NCI-H345 treated with DMSO at 0.1 percent for 48 hours (cell line): ENCODE measurements around the gene LDB3.

Experiments used
- DNase-seq: peaks from one replicate; lab custom pipeline; 2025; ENCODE audit not compliant: unreplicated experiment; lab: John Stamatoyannopoulos, UW

LDB3 gene

DNA sequence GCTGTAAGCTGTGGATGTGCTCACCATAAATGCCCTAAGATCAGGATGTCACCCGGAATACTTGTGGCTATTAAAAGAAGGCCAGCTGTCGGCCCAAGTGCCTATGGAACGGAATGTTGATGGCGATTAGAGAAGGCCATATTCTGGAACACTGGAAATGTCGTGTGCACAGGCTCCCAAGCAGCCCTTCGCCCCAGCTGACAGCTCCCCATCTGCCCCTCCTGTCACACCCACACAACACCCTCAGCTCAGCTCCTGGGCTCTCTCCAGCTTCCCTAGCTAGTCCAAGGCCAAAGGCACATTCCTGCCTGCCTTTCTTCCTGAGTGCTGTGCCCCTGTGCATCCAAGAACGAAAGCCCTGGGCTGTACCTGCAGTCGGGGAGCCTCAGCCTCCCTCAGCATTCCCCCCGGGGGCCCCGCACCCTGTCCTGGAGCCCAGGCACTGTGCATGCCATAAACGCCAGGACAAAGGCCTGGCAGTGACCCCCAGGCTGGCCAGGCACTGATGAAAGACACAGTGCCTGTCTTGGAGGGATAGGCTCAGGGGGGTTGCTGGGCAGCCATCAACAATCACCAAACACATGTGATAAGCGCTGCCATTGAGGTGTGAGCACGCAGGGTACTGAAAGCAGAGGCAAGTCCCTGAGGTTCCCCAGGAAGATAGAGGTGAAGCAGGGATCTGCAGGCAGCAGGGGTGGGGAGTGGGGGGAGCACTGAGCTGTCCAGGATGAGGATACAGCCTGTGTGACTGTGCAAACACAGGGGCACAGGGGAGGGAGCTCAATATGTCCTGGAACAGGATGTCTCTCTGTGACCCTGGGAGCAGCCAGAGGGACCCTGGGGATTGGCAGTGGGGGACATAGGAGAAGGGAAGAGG, 3.7 kb upstream of the LDB3 start:
- DNase-seq = no peak

DNA sequence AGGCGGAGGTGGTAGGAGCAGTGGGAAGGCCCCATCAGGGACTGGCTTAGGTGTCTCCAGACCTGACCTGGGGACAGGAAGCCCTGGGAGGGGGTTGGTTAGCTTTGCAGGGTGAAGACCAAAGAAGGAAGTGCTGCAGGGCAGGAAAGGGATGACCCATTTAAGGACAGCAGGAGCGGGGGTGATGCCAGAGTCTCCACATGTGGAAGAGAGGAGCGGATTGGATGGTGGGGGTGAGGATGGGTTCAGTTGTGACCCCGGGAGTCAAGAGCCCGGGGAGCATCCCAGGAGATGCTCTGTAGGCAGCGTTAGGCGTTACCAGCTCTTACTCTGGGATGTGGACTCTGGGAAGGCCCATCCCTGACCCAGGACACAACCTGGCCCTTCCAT, 3.1 kb upstream of the LDB3 start:
- DNase-seq = no peak

DNA sequence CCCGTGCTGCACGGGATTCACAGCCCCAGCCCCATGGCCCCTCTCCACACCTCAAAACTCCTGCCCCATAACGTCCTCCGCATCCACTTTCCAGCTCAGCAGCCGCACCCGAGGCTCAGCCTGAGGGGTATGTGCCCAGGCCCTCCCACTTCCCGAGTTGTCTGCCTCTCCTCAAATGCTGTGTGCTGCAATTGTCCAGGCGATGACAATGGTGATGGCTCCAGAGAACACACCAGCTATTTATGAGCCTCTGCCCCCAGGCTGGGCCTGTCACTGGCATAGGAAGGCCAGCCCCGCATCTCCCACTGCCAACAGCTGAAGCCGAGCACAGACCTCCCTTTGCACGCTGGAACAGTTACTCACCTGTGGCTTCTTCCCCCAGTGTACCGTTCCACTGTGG, 2.4 kb upstream of the LDB3 start:
- no peak for DNase-seq

DNA sequence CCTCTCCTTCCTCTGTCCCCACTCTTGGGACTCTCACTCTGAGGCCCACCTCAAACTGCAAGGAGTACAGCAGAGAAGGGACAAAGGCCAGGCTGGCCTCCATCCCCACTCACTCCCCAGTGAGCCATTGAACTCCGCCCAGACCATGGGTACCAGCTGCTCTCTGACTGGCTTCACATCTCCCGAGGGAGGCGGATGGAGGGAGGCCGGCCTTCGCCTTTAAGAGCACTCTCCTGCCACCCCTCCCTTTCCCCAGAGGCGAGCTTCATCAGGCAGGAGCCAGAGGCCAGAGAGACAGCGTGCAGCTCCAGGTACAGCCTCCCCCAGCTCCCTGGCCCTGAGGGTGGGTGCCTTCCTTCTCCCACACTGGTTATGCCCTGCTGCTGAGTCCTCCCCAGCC, 1.8 kb upstream of the LDB3 start:
- DNase-seq = no peak

DNA sequence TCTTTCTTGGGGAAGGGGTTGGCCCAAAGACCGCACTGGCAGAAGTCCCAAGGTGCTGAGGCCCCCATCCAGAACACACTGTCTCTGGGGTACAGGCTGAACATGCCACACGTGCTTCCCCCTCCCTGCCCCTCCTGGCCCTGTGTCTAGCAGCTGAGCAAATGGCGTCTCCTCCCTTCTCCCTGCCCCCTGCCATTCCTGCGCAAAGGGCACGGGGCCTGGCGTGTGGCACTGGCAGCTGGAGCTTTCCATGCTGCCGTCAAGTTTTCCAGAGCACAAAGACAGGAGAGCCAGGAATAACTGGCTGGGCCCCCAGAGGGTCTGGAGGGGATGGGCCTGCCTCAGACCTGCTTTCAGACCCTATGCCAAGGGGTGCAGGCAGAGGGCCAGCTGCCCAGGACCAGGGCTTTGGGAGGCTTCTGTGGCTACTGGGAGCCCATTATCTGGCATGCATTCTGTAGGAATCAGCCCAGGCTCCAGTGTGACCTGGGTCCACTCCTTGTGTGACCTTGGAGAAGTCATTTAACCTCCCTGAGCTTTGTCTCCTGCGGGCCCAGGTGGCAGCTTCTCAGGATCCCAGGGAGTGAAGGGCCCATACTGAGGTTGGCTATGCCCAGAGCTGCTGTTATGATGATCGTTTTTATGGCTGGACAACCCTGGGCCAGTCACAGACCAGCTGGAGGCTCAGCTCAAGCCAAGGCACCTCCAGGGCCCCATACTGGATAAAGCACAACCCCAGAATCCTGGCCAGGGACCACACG, 710 bp upstream of the LDB3 start:
- DNase-seq = no peak

DNA sequence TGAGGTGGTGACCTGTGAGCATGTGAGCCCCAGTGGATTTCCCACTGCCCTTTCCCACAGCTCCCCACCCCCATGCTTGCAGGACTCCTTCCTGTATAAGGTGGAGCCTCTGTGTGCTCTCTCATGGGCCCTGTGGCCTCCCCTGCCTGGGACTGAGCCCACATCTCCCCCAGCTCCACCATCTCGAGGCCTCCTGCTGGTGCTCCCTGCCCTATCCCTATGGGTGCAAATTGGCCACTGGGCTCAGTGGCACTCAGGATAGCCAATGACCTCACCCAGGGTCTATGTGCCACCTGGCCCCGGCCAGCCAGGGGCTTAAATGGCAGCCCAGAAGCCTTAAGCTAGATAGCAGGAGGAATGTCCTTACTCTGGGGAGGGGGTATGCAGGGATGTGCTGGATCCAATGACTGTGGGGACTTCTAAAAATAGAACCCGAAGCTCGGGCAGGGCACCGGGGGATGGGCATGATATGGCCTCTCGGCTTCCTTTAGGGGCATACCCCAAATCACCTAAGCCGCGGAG, 2.0 kb downstream of the LDB3 start:
- no peak for DNase-seq

DNA sequence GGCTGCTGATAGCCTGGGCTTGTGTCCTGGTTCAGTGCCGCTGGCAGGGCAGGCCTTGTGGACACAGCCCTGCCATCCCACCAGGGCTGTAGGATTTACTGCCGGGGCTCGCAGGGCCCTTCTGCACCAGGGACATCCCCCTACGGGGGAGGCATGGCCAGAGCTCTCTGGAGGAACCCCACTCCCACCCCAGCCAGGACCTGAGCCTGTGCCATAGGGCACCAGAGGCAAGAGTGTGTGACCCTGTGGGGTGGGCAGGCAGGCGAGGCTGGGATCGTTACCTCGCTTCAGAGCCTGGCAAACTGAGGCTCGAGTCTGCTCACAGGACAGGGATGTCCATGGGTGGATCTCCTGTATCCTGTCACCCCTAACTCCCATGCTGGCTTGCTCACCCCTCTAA, 2.6 kb downstream of the LDB3 start:
- no peak for DNase-seq

DNA sequence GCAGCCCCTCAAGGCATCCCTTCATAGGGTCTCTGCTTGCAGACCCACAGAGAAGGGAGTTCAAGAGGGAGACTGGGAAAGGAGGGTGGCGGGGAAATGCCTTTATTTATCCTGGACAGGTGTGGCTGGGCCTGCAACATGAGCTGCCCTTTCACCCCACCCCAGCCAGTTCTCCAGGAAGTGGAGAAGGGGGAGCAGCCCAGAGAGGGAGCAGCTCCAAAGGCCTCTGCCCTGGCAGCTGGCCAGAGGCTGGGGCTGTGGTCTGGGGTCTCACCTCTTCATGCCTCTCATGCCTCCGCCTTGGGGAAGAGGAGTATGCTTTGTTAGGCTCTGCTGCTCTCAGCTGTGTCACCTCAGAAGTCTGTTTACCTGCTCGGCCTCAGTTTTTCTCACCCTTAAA, 3.1 kb downstream of the LDB3 start:
- DNase-seq = no peak

DNA sequence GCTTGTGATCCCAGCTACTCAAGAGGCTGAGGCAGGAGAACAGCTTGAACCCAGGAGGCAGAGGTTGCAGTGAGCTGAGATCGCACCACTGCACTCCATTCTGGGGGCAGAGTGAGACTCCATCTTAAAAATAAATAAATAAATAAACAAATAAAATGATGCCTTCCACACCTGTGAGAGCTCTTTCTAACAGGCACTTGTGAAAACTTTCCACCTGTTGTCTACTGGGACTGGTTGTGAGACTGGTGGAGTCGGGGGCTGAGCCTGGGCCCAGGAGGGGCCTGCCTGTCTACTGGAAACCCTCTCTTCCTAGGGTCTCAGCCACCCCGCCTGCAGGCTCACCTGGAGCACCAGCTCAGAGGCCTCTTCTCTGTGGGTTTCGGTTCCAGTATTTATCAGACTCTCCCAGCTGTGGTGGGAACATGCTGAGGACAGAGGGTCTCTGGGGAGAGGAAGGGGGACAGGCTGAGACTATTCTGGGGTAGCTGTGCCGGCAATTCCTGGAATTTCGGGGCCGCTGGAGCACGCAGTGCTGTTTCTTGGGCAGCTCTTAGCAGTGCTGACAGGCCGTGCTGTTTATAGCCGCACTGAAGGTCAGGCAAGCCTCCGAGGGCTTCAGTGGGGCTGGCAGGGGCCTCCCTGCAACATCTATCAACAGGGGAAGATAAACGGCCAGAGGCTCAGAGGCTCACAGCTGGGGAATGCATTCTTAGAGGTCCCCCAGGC, 3.8 kb downstream of the LDB3 start:
- DNase-seq = no peak

DNA sequence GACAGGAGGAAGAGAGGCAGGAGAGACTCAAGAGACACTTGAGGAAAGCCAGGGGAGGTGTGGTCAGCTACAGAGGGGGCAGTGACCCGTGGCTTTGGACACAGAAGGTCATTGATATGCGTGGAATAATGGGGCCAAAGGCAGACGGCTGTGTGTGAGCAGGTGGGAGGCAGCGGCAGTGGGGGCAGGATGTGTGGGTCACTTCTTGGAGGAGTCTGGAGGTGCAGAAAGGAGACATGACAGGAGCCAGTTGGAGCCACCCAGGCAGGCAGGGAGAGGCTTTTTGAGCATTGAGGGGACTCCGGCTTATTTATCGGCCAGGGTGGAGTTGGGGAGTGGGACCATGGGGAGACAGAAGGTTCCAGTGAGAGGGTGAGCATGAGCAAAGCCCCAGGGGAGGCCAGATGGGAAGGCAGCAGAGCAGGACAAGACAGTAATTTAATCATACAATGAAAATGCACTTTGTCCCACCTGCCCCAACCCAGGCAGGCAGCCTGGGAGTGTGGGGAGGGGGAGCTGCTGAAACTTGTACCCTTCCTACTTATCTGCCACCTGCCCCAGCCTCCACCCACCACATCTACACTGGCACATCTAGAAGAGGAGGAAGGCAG, 5.0 kb downstream of the LDB3 start:
- no peak for DNase-seq

DNA sequence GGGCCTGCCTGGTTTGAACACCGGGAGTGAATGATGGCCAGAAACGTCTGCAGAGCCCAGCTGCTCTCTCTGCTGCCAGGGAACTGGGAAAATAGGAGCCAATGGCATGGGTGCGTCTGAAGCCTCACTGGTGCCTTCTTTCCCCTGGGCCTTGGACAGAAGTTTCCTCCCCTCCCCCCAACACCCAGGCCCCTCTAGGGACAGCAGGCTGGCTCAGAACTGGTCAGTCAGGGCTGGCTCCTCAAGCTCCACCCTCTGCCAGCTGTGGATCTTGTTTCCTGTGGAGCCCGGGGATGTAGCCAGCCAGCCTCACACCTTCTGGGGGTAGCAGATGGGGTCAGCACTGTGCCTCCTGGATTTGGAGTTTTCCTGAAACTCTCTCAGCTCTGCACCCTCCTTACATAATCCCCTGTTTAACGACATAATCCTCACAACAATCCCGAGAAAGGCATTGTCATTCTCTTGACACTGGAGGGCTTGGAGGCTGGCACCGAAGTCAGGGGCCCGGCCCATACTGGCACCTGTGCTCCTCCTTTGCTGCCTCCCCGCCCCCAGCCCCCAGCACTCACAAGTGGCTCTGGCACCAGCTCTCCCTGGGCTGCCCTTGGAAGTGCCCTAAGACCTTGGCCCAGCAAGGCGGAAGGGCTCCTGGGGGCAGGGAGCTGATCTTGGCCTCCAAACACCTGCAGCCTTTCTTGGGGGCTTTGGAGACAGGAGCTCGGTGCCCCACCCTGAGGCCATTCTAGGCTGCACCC, 5.7 kb downstream of the LDB3 start:
- no peak for DNase-seq

DNA sequence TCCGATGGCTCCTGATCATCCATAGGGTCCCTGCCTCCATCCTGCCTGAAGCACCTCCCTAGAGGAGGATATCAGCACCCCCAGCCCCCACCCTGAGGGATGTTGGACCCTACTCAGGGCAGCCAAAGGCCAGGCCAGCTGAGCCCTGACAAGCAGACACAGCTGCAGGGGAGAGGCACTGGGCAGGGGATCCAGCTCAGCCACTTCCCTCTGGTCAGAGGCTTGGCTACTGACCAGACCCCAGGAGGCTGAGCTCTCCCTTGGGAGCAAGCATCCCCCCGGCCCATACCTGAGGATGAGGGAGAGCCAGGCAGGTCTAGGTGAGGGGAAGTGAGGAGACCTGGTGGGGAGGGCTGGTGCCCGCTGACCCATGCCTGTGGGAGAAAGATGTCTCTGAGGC, 6.6 kb downstream of the LDB3 start:
- DNase-seq = no peak

DNA sequence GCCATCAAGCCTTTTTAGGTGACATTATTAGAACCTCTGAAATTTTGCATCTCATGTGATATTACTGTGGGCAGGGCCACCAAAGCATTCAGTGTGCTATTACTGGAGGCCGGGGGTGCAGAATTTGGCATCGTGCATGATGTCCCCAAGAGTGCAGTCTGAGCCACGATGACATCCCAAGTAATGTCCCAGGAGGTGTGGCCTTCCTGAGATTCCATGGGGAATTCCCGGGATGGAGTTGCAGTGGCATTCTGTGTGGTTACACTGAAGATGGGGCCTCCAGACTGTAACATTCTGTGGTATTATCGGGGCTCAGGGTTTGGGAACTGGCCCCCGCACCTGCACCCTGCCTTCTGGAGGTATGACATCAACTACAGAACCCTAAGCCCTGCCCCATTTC, 9.1 kb downstream of the LDB3 start:
- no peak for DNase-seq

DNA sequence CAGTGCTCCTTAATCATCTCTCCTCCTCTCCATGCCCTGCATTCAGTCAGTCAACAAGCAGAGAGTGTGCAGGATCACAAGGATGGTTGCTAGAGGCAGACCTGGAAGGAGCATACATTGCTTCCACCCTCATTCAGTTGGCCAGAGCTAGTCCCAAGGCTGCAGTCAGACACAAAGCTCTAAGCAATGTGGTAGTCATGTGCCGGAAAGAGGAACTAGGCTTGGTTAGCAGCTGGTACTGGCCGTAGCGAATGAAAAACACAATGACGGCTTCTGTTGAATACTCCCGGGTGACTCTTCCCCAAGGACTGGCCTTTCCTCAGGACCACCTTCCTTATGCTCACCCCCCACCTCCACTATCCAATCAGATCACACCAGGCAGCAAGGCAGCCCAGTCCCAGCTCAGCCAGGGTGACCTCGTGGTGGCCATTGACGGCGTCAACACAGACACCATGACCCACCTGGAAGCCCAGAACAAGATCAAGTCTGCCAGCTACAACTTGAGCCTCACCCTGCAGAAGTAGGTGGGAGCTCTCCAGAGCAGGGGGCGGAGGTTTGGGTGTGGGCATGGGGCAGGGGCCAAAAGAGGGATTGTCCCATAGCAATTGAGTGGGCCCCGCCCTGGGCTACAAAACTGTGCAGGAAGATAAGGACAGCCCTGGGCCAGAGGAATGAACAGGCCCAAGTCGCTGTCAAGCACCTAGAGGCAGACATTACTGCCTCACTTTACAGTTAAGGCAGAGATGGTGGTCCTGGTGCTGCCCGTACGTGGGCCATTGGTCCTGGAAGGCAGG, 10.9 kb downstream of the LDB3 start:
- DNase-seq = no peak

DNA sequence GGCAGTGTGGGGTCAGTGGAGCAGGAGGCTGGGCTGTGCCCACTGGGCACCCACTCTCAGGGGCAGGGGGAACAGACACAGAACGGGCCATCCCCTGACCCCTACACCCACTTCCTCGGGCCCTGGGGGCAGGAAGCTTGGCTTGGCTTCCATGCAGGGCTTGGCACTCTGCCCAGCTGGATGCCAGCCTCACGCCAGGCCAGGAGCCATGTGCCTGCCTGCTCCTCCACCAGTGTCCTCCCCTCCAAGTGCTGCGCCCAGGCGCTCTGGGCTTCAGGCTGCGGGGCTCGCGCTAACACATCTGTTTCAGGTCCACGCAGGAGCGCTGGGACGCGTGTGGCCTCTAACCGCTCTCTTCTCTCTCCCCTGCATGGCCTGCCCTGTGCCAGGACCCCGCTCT, 12.7 kb downstream of the LDB3 start:
- DNase-seq = no peak

DNA sequence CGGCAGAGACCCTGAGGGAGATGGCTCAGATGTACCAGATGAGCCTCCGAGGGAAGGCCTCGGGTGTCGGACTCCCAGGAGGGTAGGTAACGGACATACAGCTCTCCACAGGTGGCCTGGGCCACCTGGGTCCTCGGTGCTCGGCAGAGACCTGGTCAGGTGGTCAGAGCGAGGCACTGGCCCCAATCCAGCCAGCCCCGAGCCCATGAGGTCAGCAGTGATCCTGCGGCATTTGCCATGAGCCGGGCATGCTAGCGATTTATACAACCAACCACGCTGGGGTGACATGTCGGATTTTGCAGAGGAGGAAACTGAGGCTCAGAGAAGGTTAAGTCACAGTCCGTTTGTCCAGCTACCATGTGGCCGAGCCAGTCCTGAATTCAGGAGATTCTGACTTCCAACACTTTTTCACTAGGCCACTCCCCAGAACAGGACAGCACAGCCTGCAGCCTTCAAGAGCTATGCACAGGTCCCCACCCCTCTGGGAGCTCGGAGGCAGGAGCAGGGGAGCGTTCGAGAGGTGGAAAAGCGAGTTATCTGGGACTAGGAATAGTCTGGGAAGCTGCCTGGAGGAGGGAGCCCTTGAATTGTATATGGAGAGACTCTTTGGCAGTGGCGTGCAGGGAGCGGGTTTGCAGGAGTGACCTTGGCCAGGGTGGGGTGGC, 13.5 kb downstream of the LDB3 start:
- no peak for DNase-seq

DNA sequence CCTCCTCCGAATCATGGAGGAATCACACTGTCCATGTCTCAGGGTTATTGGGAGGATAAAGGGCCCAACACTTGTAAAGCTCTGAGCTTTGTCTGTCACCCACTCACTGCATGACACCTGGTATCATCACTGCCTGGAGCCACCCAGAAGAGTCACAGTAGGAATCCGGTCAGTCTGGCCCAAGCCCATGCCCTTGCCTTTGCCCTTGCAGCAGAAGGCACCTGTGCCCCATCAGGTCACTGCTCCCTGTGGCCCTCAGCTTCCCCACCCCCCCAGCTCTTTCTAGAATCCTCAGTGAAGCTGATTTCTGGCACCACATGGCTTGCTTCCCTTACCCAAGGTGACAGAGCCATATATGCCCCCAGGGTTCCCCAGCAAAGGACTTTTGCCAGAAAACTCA, 14.4 kb downstream of the LDB3 start:
- DNase-seq = no peak

DNA sequence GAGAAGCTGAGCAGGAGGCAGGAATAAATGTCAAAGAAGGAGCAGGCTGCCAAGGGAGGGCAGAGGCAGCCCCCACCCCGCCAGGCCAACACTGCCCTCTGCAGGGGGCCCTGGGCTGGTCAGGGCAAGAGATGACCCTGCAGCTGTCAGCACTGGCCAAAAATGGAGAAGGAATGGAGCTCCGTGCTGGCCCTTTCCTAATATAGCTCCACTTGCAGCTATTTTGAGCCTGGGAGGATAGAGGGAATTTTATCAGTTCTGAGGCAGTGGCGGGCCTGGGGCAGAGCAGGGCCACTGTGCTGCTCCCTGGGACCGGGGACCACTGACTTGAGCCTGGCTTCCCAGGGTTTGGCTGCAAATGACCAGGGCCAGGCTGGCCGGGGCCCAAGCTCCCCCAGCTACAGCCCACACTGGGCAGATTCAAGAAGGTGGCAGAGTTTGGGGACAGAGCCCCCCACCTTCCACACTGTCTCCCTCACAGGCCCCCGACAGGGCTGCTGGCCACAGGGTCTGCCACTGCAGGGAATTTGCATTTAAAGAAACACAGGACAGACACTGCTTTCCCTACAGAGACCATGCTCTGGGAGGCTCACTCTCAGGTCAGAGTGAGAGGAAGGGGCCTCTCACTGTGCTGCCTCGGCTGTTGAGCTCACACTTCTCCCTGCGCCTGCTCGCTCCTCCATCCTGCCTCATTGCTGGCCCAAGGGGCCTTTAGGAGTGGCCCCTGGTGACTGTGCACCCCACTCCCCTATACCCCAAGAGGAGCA, 16.2 kb downstream of the LDB3 start:
- DNase-seq = no peak
